T-helper 2 cell treated with Interferon-gamma antibody and Interleukin-4, amounts not matched to agents 5 μg/mL and 100 μg/mL, for 36 hours (primary cell): ENCODE measurements around the gene SHH.

Experiments used
- DNase-seq: peaks from one replicate; pipeline ENCODE4 v3.0.0; 2021; ENCODE audit warnings: low spot score
- H3K27ac Mint-ChIP-seq: one replicate; pipeline ENCODE4 v1.8.0; 2021; ENCODE audit warnings: mild to moderate bottlenecking, mixed read lengths
- H3K27me3 Mint-ChIP-seq: one replicate; pipeline ENCODE4 v1.8.0; 2021; ENCODE audit warnings: low read depth, mixed read lengths
- H3K36me3 Mint-ChIP-seq: one replicate; pipeline ENCODE4 v1.8.0; 2021; ENCODE audit warnings: low read depth, mixed read lengths
- H3K4me1 Mint-ChIP-seq: one replicate; pipeline ENCODE4 v1.8.0; 2021; ENCODE audit warnings: low read depth, mixed read lengths
- H3K4me3 Mint-ChIP-seq: one replicate; pipeline ENCODE4 v1.8.0; 2022; ENCODE audit warnings: mild to moderate bottlenecking, moderate library complexity, mixed read lengths
- H3K9me3 Mint-ChIP-seq: one replicate; pipeline ENCODE4 v1.8.0; 2021; ENCODE audit warnings: mixed read lengths

The SHH gene

DNA sequence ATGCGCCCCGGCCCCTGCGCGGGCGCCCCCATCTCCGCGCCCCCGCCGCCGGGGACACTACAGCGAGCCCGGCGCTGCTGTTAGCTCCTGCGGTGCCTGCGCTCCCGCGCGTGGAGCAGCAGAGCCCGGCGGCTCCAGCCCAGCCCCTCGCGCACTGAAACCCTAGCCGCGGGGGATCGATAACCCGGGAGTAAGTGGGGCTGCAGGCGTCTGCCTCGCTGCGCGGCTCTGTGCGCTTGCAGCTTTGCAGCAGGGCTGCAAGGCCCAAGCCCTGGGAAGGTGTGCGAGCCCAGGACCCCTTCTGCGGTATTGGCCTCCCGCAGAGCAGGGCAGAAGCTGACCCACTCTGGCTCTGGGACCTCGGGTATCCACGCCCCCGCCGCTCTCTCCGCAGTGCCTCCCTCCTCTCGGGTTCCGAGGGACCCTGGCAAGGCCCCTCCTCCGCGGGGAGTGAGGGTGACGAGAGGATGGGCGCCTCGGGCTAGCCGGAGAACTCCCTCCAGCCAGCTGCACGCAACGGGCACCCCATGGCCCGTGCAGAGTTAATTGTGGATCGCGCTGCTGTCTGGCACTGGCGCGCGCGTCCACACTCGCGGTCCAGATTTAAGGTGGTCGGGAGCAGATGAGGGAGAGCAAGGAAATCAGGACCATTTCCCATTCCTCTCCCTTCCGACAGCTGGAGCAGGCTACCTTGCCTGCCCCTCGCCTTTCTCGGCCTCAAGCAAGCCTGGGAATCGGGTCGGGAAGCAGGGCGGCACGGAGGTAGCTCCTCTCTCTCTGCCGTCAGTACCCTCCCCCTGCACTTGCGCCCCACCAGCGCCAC is 2.1 kb downstream of the SHH start:
- H3K4me3 Mint-ChIP-seq, result no peak overlapping the region
- H3K27ac Mint-ChIP-seq, result no peak overlapping the region
- H3K9me3 Mint-ChIP-seq, result no peaks in the 10 kb centered on the region
- no peak for DNase-seq
- peaks cover 19% of the 10 kb centered on the region for H3K4me1 Mint-ChIP-seq
- H3K36me3 Mint-ChIP-seq, result no peaks in the 10 kb centered on the region
- peaks cover 74% of the 10 kb centered on the region for H3K27me3 Mint-ChIP-seq

DNA sequence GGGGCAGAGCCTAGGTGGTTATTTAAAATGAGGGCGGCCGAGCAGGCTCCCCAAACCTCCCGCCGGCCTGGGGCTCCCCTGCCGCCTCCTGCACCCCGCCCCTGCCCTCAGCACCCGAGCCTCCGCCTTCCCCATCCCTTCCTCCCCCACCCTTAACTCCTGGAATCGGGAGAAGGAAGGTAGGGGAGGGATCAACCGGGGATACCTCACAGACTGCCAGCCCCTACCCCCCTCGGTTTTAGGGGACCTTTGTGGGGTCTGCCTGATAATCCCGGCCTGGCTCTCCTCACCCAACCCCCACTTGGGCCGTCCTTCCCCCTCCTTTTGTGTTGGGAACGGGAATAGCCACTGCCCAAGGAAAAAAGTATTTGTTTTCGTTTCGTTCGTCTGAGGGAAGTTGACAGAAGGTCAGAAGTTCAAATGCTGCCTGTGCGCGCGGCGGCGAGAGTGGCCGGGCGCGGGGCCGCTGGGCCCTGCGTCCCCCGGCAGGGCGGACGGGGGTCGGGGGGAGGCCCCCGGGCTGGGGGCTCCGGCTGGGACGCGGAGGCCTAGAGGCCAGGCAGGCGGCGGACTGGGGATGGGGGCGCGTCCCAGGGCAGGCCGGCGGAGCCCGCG is 2.8 kb downstream of the SHH start:
- Mint-ChIP-seq H3K4me1 (peaks cover 19% of the 10 kb centered on the region), H3K4me3 (no peak overlapping the region), H3K27me3 (peaks cover 76% of the 10 kb centered on the region), H3K27ac (no peak overlapping the region), H3K36me3 (no peaks in the 10 kb centered on the region), H3K9me3 (no peaks in the 10 kb centered on the region)
- DNase-seq, result no peak

DNA sequence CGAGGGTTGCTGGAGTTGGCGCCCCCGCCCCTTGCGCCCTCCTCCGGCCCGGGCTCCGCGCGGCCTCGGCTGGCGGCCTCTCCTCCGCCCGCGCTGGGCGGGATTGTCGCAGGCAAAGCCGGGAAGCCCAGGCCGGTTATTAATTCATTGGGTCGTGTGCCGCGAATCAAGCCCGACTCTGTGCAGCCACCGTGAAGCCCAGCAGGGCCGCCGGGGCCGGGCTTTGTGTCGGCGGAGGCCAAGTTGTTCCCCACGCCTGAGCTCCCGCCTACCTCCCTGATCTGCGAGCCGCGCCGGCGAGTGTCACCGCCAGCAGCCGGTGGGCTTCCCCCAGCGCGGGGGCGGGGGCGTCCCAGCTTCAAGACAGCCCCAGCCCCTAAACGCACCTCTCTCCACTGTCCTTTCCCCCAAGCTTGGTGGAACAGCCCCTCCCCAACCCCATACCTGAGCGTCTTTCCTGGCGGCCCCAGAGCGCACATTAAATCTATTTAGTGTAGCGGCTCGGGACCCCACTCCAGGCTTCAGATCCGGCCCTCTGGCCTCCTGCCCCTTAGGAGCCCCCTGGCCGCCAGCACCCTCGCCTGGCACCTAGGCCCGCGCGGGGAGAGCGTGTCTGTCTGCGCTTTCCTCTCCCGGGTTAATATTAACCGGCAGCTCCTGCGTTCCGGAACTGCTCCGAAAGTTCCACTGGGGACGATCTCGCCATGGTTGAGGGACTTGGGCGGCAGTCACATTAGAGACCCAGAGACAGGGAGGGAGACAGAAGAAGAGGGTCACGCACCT is 3.5 kb downstream of the SHH start:
- Mint-ChIP-seq H3K27me3 (peaks cover 75% of the 10 kb centered on the region), H3K36me3 (no peaks in the 10 kb centered on the region), H3K4me1 (peaks cover 19% of the 10 kb centered on the region), H3K4me3 (peak overlapping the region; percentile 48), H3K27ac (no peak overlapping the region), H3K9me3 (no peaks in the 10 kb centered on the region)
- DNase-seq, result no peak

DNA sequence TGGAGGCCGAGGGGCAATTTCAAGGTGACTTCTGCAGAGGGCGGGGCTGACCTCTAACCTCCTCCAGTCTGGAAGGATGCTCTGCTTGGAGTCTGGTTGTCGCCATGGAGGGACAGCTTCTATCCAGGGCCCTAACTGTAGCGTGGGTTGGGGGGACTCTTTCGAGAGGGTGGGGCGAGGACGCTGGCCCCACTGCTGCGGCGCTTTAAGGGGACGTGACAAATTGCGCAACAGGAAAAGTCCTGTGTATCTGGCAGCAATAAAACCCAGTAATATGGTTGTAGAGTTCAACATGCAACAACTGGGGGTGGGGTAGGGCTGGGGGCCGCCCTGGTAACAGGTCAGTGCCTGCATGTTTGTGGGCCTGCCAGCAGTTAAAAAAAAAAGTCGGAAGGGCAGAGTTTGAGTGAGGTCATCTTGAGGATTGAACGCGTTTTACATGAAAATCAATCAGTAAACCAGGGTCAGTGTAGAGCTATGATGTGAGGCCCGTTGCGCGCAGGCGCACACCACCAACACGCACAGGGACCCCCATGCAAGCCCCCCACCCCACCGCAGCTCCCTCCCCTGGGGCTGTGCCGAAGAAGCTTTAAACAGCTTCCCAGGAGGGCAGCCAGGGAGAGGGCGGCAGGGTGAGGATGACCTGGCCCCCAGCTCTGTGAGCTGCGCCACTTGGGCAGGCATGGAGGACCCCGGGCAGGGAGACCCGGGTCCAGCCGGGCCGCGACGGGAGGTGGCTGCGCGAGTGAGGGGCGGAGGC is 4.3 kb downstream of the SHH start:
- H3K4me3 Mint-ChIP-seq, result no peak overlapping the region
- H3K9me3 Mint-ChIP-seq, result no peaks in the 10 kb centered on the region
- no peaks in the 10 kb centered on the region for H3K36me3 Mint-ChIP-seq
- peaks cover 20% of the 10 kb centered on the region for H3K4me1 Mint-ChIP-seq
- DNase-seq, result no peak
- no peak overlapping the region for H3K27ac Mint-ChIP-seq
- peaks cover 73% of the 10 kb centered on the region for H3K27me3 Mint-ChIP-seq

DNA sequence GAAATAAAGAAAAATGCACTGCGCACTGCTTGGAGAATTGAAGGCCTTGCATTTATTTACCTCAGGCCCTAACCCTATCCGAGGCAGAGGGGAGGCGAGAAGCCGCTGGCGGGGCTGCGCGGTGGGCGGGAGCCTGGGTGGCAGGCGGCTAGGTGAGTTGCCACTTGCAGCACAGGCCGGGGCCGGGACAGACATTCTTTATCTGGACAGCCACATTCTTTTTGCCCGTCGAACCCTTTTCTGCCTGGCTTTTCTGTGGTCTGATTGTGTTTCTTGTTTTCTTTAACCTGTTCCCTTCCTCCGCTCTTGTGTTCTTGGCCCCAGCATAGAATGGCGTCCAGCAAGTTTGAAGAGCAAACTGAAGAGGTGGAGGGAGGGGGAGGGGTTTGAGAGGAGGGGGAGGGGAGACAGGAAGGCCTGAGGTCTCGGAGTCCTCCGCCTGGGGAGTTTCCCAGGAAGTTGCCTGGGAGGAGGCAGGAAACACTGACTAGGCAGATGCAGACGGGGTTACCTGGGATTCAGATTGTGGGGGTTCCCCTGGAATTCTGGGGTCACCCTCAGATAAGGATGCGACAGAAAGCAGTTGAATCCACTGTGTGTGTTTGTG is 5.1 kb downstream of the SHH start:
- peaks cover 19% of the 10 kb centered on the region for H3K4me1 Mint-ChIP-seq
- H3K27me3 Mint-ChIP-seq, result peaks cover 70% of the 10 kb centered on the region
- DNase-seq, result no peak
- no peaks in the 10 kb centered on the region for H3K36me3 Mint-ChIP-seq
- no peaks in the 10 kb centered on the region for H3K9me3 Mint-ChIP-seq
- H3K27ac Mint-ChIP-seq, result no peak overlapping the region
- H3K4me3 Mint-ChIP-seq, result peak overlapping the region; percentile 29

DNA sequence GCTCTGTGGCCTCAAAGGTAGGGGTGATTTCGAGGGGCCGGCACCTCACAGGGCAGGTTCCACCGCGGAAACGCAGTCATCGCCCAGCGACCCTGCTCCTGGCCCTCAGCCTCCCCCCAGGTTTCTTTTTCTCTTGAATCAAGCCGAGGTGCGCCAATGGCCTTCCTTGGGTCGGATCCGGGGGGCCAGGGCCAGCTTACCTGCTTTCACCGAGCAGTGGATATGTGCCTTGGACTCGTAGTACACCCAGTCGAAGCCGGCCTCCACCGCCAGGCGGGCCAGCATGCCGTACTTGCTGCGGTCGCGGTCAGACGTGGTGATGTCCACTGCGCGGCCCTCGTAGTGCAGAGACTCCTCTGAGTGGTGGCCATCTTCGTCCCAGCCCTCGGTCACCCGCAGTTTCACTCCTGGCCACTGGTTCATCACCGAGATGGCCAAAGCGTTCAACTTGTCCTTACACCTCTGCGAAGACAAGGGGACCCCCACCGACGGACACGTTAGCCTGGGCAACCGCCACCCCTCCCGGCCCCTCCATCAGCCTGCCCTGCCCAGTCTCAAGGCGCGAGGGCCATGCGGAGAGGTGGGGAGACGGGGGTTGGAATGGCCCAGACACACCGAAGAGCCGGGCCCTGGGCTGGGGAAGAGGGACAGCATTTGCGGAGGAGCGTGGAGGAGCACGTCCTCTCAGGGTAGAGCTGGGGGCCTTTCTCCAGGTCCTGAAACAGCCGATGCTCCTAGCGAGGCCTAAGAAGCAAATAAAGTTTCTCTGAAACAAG is 6.0 kb downstream of the SHH start:
- Mint-ChIP-seq H3K36me3 (no peaks in the 10 kb centered on the region), H3K4me3 (no peak overlapping the region), H3K9me3 (no peaks in the 10 kb centered on the region), H3K27me3 (peaks cover 68% of the 10 kb centered on the region), H3K27ac (no peak overlapping the region), H3K4me1 (peaks cover 10% of the 10 kb centered on the region)
- no peak for DNase-seq

DNA sequence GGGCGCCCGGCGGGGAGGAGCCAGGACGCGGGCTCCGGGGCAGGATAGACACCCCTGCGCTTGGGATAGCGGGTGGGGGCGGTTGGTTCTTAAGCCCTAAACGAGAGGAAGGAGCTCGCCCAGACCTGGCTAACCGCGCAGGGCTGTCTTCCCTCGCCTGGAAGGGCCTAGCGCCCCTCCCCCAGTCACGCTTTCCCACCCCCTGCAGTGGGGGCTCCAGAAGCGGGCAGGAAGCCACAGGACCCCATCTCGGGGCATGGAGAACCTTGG is 6.5 kb downstream of the SHH start:
- DNase-seq, result no peak
- Mint-ChIP-seq H3K27me3 (peaks cover 68% of the 10 kb centered on the region), H3K36me3 (no peaks in the 10 kb centered on the region), H3K4me1 (peaks cover 10% of the 10 kb centered on the region), H3K9me3 (no peaks in the 10 kb centered on the region), H3K27ac (no peak overlapping the region), H3K4me3 (no peak overlapping the region)

DNA sequence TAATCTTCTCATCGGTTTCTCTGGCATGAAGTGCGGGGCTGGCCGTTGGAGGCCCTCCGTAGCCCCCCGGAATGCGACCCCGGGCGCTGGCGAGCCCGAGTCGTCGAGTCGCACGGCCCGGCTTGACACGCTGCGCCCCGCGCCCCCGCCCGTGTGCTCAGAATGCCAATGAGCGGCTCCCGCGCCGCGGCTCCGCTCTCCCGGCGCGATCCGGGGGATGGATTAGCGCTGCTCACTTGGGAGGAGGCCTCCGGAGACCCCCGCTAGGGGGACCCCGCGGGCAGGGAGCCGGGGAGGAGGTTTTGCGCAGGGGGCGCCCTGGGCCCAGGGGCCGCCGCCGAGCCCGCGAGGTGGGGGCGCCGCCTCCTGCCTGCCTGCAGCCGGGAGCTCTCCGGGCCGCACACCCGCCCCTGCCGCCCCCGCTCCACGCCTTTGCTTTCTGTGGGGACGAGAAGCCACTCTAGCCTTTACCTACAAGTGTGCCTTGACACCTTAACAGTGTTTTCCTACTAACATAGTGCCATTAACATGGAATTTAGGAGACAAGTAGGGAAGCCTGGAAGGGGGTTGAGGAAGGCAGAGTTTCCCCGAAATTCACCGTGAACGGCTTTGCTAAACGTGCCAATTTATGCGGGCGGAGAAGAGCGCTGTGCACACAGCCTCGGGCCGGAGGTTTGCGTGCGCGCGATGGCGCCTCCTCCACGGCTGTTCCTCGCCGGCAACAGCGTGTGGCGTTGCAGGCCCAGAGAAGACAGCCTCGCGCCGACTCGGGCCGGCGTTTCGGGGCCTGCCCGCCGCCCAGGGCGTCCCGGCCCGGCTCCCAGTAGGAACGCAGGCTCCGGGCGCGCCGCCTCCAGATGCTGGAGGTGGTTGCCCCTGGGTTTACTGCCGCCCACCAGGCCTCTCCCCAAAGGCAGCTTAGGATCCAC is 7.1 kb downstream of the SHH start:
- Mint-ChIP-seq H3K27me3 (peaks cover 68% of the 10 kb centered on the region), H3K4me1 (peaks cover 10% of the 10 kb centered on the region), H3K27ac (no peak overlapping the region), H3K4me3 (peak overlapping the region; percentile 70), H3K9me3 (no peaks in the 10 kb centered on the region), H3K36me3 (no peaks in the 10 kb centered on the region)
- peak; percentile 45 for DNase-seq

DNA sequence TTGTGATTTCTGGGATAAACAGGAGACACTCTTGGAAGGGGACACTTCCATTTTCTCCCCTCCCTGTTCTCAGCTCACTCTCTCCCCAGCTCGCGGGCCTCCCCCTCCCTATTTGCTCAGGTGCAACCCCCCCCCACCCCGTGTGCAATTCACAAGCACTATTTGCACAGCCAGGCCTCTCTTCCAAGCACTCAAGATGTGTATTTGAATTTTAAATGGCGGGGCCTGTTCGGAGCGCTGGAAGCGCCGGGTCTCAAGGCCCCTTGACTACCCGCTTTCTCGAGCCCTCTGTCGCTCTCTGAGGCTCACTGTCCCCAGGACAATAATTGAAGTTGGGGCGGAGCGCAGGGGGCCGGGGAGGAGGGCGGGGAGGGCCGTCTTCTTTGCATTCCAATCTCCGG is 7.8 kb downstream of the SHH start:
- Mint-ChIP-seq H3K4me1 (peaks cover 10% of the 10 kb centered on the region), H3K27ac (no peak overlapping the region), H3K27me3 (peaks cover 74% of the 10 kb centered on the region), H3K4me3 (peak overlapping the region; percentile 57), H3K36me3 (no peaks in the 10 kb centered on the region), H3K9me3 (no peaks in the 10 kb centered on the region)
- no peak for DNase-seq

DNA sequence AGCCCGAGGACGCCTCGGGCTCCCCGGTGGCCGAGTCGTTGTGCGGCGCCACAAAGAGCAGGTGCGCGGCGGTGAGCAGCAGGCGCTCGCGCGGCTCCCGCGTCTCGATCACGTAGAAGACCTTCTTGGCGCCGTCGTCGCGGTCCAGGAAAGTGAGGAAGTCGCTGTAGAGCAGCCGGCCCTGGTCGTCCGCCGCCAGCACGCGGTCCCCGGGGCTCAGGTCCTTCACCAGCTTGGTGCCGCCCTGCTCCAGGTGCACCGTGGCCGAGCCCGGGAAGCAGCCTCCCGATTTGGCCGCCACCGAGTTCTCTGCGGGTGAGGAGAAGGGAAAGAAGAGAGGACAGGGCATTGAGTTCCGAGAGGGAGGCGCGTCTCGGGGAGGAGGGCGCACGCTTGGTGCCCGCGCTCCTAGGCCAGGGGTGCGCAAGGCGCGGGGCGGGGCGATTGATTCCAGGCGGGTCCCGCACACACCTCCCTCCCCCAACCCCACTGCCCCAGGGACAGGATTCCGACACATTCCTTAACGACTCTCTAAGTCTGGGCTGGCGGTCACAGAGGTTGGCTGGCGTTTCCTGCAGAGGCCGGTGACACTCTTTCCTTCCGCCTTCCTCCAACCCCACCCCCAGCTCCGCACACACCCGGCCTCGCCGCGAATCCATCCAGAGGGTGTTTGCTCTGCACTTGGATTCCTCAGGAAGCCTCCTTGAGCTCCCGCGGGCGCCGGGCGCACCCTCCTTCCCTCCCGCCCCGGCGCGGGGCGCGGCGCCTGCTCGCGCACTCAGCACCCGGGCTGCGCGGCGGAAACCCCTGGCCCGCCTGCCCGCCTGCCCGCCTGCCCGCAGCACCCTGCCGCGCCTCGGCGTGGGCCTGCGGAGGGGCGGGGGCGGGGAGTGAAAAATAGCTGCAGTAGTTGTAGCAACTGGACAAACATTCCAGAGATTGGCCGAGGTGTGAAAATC is 8.6 kb downstream of the SHH start:
- H3K4me3 Mint-ChIP-seq, result peak overlapping the region; percentile 86
- peak; percentile 7 for DNase-seq
- no peaks in the 10 kb centered on the region for H3K36me3 Mint-ChIP-seq
- H3K9me3 Mint-ChIP-seq, result no peaks in the 10 kb centered on the region
- peaks cover 73% of the 10 kb centered on the region for H3K27me3 Mint-ChIP-seq
- peaks cover 14% of the 10 kb centered on the region for H3K4me1 Mint-ChIP-seq
- peak overlapping the region; percentile 36 for H3K27ac Mint-ChIP-seq

DNA sequence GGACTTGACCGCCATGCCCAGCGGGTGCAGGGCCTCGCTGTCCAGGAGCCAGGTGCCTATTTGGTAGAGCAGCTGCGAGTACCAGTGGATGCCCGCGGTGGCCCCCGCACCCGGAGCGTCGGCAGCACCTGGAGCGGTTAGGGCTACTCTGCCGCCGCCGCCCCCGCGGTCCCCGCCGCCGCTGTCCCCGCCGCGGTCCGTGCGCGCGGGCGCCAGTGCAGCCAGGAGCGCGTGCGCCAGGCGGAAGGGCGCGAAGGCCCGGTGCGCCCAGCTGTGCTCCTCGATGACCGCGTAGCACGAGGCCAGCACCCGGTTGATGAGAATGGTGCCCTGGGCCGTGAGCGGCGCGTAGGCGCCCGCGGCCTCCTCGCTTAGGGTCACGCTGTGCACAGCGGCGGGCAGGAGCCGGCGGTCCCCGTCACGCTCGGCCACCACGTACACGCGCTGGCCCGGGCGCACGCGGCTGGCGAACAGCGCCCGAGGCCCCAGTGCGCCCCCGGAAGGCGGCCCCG is 9.3 kb downstream of the SHH start:
- H3K9me3 Mint-ChIP-seq, result no peaks in the 10 kb centered on the region
- H3K4me3 Mint-ChIP-seq, result no peak overlapping the region
- no peak overlapping the region for H3K27ac Mint-ChIP-seq
- DNase-seq, result no peak
- H3K27me3 Mint-ChIP-seq, result peaks cover 76% of the 10 kb centered on the region
- peaks cover 17% of the 10 kb centered on the region for H3K4me1 Mint-ChIP-seq
- H3K36me3 Mint-ChIP-seq, result no peaks in the 10 kb centered on the region
